ES-I3 (cell line): ENCODE results near the gene CYB5A.
"Not testable (repeated sequence)": the region's sequence is repeated elsewhere in the genome, so short reads cannot be mapped to it uniquely, and the experiment has no call there.

Source experiments
- H3K36me3 ChIP-seq: 2 replicates; pipeline ENCODE4 v1.6.1; 2013; ENCODE audit warnings: mild to moderate bottlenecking, low read length, control low read depth, moderate library complexity; ENCODE audit not compliant: insufficient read depth
- H3K4me1 ChIP-seq: 2 replicates; pipeline ENCODE4 v1.6.1; 2013; ENCODE audit warnings: mild to moderate bottlenecking, control low read depth, low read length; ENCODE audit not compliant: insufficient read depth
- H3K9ac ChIP-seq: 2 replicates; pipeline ENCODE4 v1.6.1; 2013; ENCODE audit warnings: low read depth, mild to moderate bottlenecking, low read length, moderate library complexity
- H3K9me3 ChIP-seq: 2 replicates; pipeline ENCODE4 v1.6.1; 2013; ENCODE audit warnings: mild to moderate bottlenecking, low read length, moderate library complexity; ENCODE audit not compliant: control insufficient read depth, insufficient read depth

CYB5A gene

GRCh38 chr18:74288041-74288440 is 3.7 kb downstream of the CYB5A start:
- no peaks in the 10 kb centered on the region for H3K9me3 ChIP-seq
- H3K9ac ChIP-seq, result no peak overlapping the region
- no peaks in the 10 kb centered on the region for H3K36me3 ChIP-seq
- H3K4me1 ChIP-seq, result peaks cover 14% of the 10 kb centered on the region

DNA sequence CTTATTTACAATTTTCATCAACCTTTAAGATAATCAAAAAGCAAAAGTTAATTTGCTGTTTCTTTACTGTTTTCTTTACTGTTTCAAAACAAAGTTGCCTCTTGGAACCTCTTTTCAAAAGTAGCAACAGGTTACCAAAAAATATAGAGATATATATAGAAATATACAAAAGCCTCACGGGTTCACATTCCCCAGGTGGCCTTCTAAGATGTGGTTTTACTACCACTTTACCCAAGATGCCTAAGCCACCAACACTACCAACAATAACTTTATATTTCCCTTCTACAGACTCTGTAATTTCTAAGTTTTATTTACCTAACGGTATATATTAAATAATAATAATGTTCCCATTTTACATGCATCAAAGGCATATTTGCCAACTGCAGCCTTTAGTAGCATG is 4.9 kb downstream of the CYB5A start:
- Histone ChIP-seq H3K36me3 (no peaks in the 10 kb centered on the region), H3K9ac (no peak overlapping the region), H3K4me1 (peaks cover 26% of the 10 kb centered on the region)

DNA sequence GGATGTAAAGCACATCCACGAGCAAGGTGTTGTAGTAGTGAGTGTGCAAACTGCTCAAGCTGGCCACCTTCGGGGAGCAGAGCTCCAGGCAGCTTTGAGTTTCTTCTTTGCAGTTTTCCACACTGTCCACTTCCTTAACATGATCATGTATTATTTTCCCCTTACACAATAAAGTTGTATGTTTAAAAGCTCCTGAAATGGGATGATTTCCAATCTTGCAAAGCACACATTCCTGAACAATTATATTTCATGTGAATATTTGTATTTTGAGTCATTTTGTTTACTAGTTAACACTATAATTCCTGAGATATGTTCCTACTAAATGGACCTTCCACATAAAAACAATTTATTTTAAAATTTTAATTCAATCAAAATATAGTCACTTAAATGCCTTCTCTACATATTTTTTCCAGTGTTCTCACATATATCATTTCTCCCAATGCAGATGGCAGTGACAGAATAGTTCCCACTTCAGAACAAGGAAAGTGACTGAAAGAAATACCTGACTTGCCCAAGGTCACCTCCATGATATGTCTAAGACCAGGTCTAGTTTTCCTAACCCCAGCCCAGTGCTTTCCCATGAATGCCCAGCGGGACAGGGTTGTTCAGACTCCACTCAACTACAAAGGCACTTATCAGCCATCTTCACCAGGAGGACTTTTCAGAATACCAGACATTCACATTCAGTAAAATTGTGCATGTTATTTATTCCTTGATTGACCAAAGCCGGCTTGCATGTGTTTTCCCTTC is 5.5 kb downstream of the CYB5A start:
- Histone ChIP-seq H3K4me1 (peaks cover 31% of the 10 kb centered on the region), H3K9me3 (no peaks in the 10 kb centered on the region), H3K9ac (no peak overlapping the region), H3K36me3 (no peaks in the 10 kb centered on the region)

More for the DNA sequence above, 4.9 kb downstream of the CYB5A start:
- H3K9me3 ChIP-seq, result no peaks in the 10 kb centered on the region

GRCh38 chr18:74285583-74285982 is 6.2 kb downstream of the CYB5A start:
- not testable (repeated sequence) for H3K9me3 ChIP-seq, H3K9ac ChIP-seq, H3K36me3 ChIP-seq
- peaks cover 38% of the 10 kb centered on the region for H3K4me1 ChIP-seq

GRCh38 chr18:74284980-74285355 is 6.8 kb downstream of the CYB5A start:
- Histone ChIP-seq H3K9me3 (no peaks in the 10 kb centered on the region), H3K36me3 (no peaks in the 10 kb centered on the region), H3K4me1 (peaks cover 38% of the 10 kb centered on the region), H3K9ac (no peak overlapping the region)

- Histone ChIP-seq H3K36me3 (no peaks in the 10 kb centered on the region), H3K9me3 (no peaks in the 10 kb centered on the region), H3K9ac (no peak overlapping the region), H3K4me1 (peaks cover 38% of the 10 kb centered on the region)
Observed at GRCh38 chr18:74284191-74284979, 7.4 kb downstream of the CYB5A start.

GRCh38 chr18:74283646-74284045 is 8.1 kb downstream of the CYB5A start:
- Histone ChIP-seq H3K9me3 (no peaks in the 10 kb centered on the region), H3K4me1 (peaks cover 32% of the 10 kb centered on the region), H3K36me3 (no peaks in the 10 kb centered on the region), H3K9ac (no peak overlapping the region)

GRCh38 chr18:74282755-74283554 is 8.8 kb downstream of the CYB5A start:
- peaks cover 32% of the 10 kb centered on the region for H3K4me1 ChIP-seq
- no peaks in the 10 kb centered on the region for H3K9me3 ChIP-seq
- H3K9ac ChIP-seq, result no peak overlapping the region
- no peaks in the 10 kb centered on the region for H3K36me3 ChIP-seq

DNA sequence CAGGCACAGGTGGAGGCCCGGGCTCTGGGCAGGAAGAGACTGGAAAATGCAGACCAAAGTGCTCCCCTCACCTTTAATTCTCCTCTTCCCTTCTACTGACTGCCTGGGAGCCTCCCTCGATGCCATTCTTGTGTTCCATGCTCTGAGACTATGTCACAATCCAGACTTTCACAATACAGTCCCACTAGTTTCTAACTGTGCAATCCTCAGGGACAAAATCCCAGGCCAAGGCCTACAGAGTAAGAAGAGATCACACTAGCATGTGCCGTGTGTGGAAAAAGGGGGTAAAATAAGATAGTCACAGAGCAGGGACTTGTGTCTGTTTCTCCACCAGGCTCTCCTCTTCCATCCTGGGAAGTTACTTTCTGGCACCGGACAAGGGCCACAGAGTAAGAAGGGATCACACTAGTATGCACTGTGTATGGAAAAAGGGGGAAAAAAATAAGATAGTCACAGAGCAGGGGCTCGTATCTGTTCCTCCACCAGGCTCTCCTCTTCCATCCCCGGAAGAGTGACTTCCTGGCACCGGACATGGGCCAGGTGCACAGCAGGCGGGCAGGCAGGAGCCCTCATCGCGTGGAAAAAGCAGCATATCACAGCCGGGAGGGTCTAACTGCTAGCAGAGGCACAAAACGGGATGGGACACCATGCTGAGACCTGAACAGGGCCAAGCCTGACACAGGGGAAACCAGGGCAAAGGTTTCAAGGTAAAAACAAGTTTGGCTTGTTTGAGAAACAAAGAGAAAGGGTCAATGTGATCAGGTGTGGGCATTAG is 9.6 kb downstream of the CYB5A start:
- H3K36me3 ChIP-seq, result no peaks in the 10 kb centered on the region
- H3K4me1 ChIP-seq, result peaks cover 32% of the 10 kb centered on the region
- no peak overlapping the region for H3K9ac ChIP-seq

DNA sequence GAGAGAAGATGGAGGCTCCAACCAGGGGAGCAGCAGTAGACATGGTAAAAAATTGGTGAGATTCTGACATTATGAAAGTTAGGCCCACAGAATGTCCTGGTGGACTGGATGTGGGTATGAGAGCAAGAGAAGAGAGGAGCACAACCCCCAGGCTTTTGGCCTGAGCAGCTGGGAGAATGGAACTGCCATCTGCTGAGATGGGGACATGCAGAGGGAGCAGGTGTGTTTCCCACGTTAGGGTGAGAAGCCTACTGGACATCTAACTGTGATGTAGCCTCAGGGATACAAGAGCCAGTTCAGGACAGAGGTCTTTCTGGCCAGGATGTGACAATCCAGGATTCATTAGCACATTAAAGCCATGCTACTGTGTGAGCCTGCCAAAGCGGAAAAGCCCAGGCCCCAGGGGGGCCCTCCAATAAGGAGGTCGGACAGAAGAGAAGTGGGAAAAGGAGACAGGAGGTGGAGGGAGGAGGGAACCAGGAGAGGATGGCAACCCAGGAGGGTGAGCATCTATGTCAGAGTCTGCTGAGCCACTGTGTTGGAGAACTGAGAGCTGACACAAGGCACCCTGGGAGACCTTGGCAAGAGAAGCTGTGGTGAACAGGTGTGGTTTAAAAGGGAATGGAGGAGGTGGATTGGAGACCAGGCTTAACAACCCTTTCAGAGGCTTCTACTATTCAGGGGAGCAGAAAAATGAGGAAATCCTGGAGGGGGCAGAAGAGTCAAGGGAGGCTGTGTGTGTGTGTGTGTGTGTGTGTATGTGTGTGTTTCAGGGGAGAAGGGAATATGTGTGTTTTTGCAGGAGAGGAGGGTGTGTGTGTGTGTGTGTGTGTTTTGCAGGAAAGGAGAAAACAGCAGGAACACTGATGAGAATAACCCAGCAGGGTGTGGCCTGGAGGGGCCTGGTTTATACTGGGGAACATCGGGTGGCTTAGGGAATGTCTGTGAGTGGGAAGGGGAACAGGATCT is 10.5 kb downstream of the CYB5A start:
- no peaks in the 10 kb centered on the region; the same call in 1 of the 2 replicates for H3K9me3 ChIP-seq
- H3K9ac ChIP-seq, result no peak overlapping the region
- no peaks in the 10 kb centered on the region for H3K36me3 ChIP-seq
- H3K4me1 ChIP-seq, result peaks cover 32% of the 10 kb centered on the region

More for the DNA sequence above, 9.6 kb downstream of the CYB5A start:
- H3K9me3 ChIP-seq, result no peaks in the 10 kb centered on the region; the same call in 1 of the 2 replicates

DNA sequence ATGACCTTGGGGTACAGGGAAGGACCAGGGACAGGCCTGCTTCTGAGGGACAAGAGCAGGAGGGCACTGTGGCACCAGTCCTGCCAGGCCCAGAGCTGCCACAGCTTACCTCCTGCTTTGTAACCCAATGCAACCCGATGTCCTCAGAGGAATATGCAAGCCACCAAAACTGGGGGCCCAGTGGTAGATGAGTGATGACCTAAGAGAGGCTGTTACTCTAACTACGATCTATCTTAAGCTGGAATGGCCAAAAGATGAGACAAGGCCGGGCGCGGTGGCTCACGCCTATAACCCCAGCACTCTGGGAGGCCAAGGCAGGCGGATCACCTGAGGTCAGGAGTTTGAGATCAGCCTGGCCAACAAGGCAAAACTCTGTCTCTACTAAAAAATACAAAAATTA is 12.8 kb downstream of the CYB5A start:
- Histone ChIP-seq H3K36me3 (no peaks in the 10 kb centered on the region; the same call in 1 of the 2 replicates), H3K4me1 (peaks cover 32% of the 10 kb centered on the region), H3K9ac (no peak overlapping the region), H3K9me3 (no peaks in the 10 kb centered on the region; the same call in 1 of the 2 replicates)

DNA sequence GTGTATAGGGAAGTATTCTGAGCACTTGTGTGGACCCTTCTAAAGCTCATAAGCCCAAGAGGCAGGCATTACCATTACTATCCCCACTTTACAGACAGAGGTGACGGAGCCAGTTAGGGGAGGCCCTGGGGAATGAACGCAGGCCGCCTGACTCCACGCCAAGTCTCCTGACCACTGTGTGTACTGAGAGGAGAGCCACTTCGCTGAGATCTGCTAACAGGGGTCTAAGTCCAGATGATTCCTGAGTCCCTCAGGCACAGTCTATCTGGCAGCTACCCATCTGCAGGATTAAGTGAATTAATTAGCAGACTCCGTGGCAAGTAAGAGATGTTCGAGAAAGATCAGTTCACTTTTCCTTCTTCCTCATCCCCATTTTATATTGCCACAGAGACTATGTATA is 13.7 kb downstream of the CYB5A start:
- peaks cover 24% of the 10 kb centered on the region for H3K4me1 ChIP-seq

GRCh38 chr18:74277296-74277695 is 14.5 kb downstream of the CYB5A start:
- H3K36me3 ChIP-seq, result no peaks in the 10 kb centered on the region; the same call in 1 of the 2 replicates
- peaks cover 17% of the 10 kb centered on the region for H3K4me1 ChIP-seq
- no peak overlapping the region for H3K9ac ChIP-seq
- H3K9me3 ChIP-seq, result no peaks in the 10 kb centered on the region; the same call in 1 of the 2 replicates

More for the DNA sequence above, 13.7 kb downstream of the CYB5A start:
- Histone ChIP-seq H3K36me3 (no peaks in the 10 kb centered on the region; the same call in 1 of the 2 replicates), H3K9me3 (no peaks in the 10 kb centered on the region; the same call in 1 of the 2 replicates), H3K9ac (no peak overlapping the region)
